WTC11 (cell line): Measurements from ENCODE around the gene CENPF. TPM values are rescaled to one million over a fixed set of nuclear protein-coding genes. Genes with fewer than 3 reads are reported as not detected.

Source experiments
- ATAC-seq: fragments of 200-7000 bp; cut with Tn5 transposase; 2 replicates; pipeline ENCODE4 v1.10.0; 2021; ENCODE audit warnings: mild to moderate bottlenecking, moderate library complexity
- CTCF ChIA-PET: fragments of 300-600 bp; sonication (Branson Sonifier 250); formaldehyde crosslinking; loops from one replicate; lab custom pipeline; 2021; ENCODE audit warnings: antibody characterized with exemption; lab: Charles Lee
- POLR2A ChIA-PET: fragments of 350-600 bp; sonication (Branson Sonifier 250); formaldehyde crosslinking; loops from one replicate; lab custom pipeline; 2021; ENCODE audit warnings: antibody characterized with exemption; lab: Charles Lee
- DNase-seq: peaks from one replicate; pipeline ENCODE4 v3.0.0; 2021; ENCODE audit warnings: low spot score
- H3K27ac Mint-ChIP-seq: 2 replicates; pipeline ENCODE4 v1.8.0; 2021; ENCODE audit warnings: mixed read lengths
- H3K27me3 Mint-ChIP-seq: 2 replicates; pipeline ENCODE4 v1.8.0; 2021; ENCODE audit warnings: low read depth, mild to moderate bottlenecking, moderate library complexity, mixed read lengths
- H3K36me3 Mint-ChIP-seq: 2 replicates; pipeline ENCODE4 v1.8.0; 2021; ENCODE audit warnings: mixed read lengths
- H3K4me1 Mint-ChIP-seq: 2 replicates; pipeline ENCODE4 v1.8.0; 2022; ENCODE audit warnings: mixed read lengths
- H3K4me3 Mint-ChIP-seq: 2 replicates; pipeline ENCODE4 v1.8.0; 2021; ENCODE audit warnings: mild to moderate bottlenecking, moderate library complexity, mixed read lengths
- H3K9me3 Mint-ChIP-seq: 2 replicates; pipeline ENCODE4 v1.8.0; 2021; ENCODE audit warnings: mixed read lengths
- ARID4B ChIP-seq: sonication (generic); formaldehyde crosslinking; IDR thresholded peaks from 2 replicates; pipeline ENCODE4 v1.8.0; 2023; ENCODE audit warnings: missing genetic modification reagents, mild to moderate bottlenecking, borderline replicate concordance
- ATF1 ChIP-seq: sonication (generic); formaldehyde crosslinking; IDR thresholded peaks from 2 replicates; pipeline ENCODE4 v1.8.1; 2023; ENCODE audit warnings: mild to moderate bottlenecking, moderate library complexity, missing genetic modification reagents
- CREM ChIP-seq: sonication (generic); formaldehyde crosslinking; IDR thresholded peaks from 2 replicates; pipeline ENCODE4 v1.8.1; 2022; ENCODE audit warnings: mild to moderate bottlenecking, missing genetic modification reagents, moderate library complexity
- E2F5 ChIP-seq: sonication (generic); formaldehyde crosslinking; IDR thresholded peaks from 2 replicates; pipeline ENCODE4 v1.8.1; 2022; ENCODE audit warnings: mild to moderate bottlenecking, moderate library complexity, missing genetic modification reagents
- ERG ChIP-seq: fragments of 250-450 bp; sonication (Bioruptor Pico); IDR thresholded peaks from 2 replicates; pipeline ENCODE4 v1.8.0; 2021; ENCODE audit warnings: mild to moderate bottlenecking
- ESRRA ChIP-seq: sonication (generic); formaldehyde crosslinking; IDR thresholded peaks from 2 replicates; pipeline ENCODE4 v1.8.1; 2022; ENCODE audit warnings: mild to moderate bottlenecking, missing genetic modification reagents, borderline replicate concordance
- ETV6 ChIP-seq: sonication (generic); formaldehyde crosslinking; IDR thresholded peaks from 2 replicates; pipeline ENCODE4 v1.8.1; 2022; ENCODE audit warnings: mild to moderate bottlenecking, missing genetic modification reagents
- FOXJ3 ChIP-seq: sonication (generic); formaldehyde crosslinking; IDR thresholded peaks from 2 replicates; pipeline ENCODE4 v1.9.0; 2021; ENCODE audit warnings: missing genetic modification reagents, mild to moderate bottlenecking, borderline replicate concordance
- FOXK1 ChIP-seq: sonication (generic); formaldehyde crosslinking; IDR thresholded peaks from 2 replicates; pipeline ENCODE4 v1.8.0; 2022; ENCODE audit warnings: mild to moderate bottlenecking, moderate library complexity, missing genetic modification reagents
- FOXP1 ChIP-seq: sonication (generic); formaldehyde crosslinking; IDR thresholded peaks from 2 replicates; pipeline ENCODE4 v1.8.0; 2022; ENCODE audit warnings: missing genetic modification reagents, mild to moderate bottlenecking, moderate library complexity, borderline replicate concordance
- IRF2 ChIP-seq: sonication (generic); formaldehyde crosslinking; IDR thresholded peaks from 2 replicates; pipeline ENCODE4 v1.8.0; 2022; ENCODE audit warnings: low read depth, missing genetic modification reagents, borderline replicate concordance
- JUN ChIP-seq: sonication (generic); formaldehyde crosslinking; IDR thresholded peaks from 2 replicates; pipeline ENCODE4 v1.8.0; 2023; ENCODE audit warnings: mild to moderate bottlenecking, missing genetic modification reagents
- NFYB ChIP-seq: sonication (generic); formaldehyde crosslinking; conservative IDR thresholded peaks from 2 replicates; pipeline ENCODE4 v1.8.0; 2022; ENCODE audit warnings: low read depth, missing genetic modification reagents
- TEAD1 ChIP-seq: sonication (generic); formaldehyde crosslinking; IDR thresholded peaks from 2 replicates; pipeline ENCODE4 v1.8.0; 2022; ENCODE audit warnings: mild to moderate bottlenecking, missing genetic modification reagents
- ZNF138 ChIP-seq: sonication (generic); formaldehyde crosslinking; conservative IDR thresholded peaks from 2 replicates; pipeline ENCODE4 v1.8.1; 2022; ENCODE audit warnings: mild to moderate bottlenecking, moderate library complexity, missing genetic modification reagents
- ZNF396 ChIP-seq: fragments of 250-450 bp; sonication (Bioruptor Pico); IDR thresholded peaks from 2 replicates; pipeline ENCODE4 v1.8.0; 2021; ENCODE audit warnings: mild to moderate bottlenecking, moderate library complexity, borderline replicate concordance
- total RNA-seq: library from RNA; stranded (reverse); gene quantifications from 3 replicates; pipeline ENCODE4 v1.2.3, GENCODE V29; 2021
- TF ChIP-seq, protein P1 (sequence below): sonication (generic); formaldehyde crosslinking; IDR thresholded peaks from 2 replicates; pipeline ENCODE4 v1.8.0; 2023; ENCODE audit warnings: missing genetic modification reagents
- TF ChIP-seq, protein P2 (sequence below): fragments of 250-450 bp; sonication (Bioruptor Pico); IDR thresholded peaks from 2 replicates; pipeline ENCODE4 v1.9.0; 2021; ENCODE audit warnings: mild to moderate bottlenecking, borderline replicate concordance
- TF ChIP-seq, protein P3 (sequence below): sonication (generic); formaldehyde crosslinking; IDR thresholded peaks from 2 replicates; pipeline ENCODE4 v1.8.0; 2022; ENCODE audit warnings: mild to moderate bottlenecking, missing genetic modification reagents
- TF ChIP-seq, protein P4 (sequence below): fragments of 200-600 bp; IDR thresholded peaks from 2 replicates; pipeline ENCODE4 v1.8.0; 2022; ENCODE audit warnings: antibody characterized with exemption

CENPF gene
- total RNA-seq, 1 experiment from 2014 or later, result 166 TPM

GRCh38 chr1:214567481-214567980, 35.5 kb upstream of the CENPF start:
- ATAC-seq, result no peak
- Mint-ChIP-seq H3K36me3 (no peaks in the 10 kb centered on the region), H3K4me1 (no peaks in the 10 kb centered on the region), H3K9me3 (no peaks in the 10 kb centered on the region), H3K4me3 (no peak overlapping the region), H3K27me3 (no peaks in the 10 kb centered on the region), H3K27ac (no peak overlapping the region)
- CTCF ChIA-PET, result interaction anchor here (0.9 kb wide), 1 partner anchor 16 kb away, joined by 3 read pairs; the partner anchor contains the start of gene PTPN14
- TF ChIP-seq ZNF396 (CRISPR knock-in tag) (no peak), ZNF138 (CRISPR knock-in tag) (no peak), FOXP1 (CRISPR knock-in tag) (no peak), ERG (CRISPR knock-in tag) (no peak), TEAD1 (CRISPR knock-in tag) (no peak), E2F5 (CRISPR knock-in tag) (no peak), ETV6 (no peak), ATF1 (no peak), ESRRA (no peak), FOXK1 (CRISPR knock-in tag) (no peak), JUN (CRISPR knock-in tag) (no peak)
- TF ChIP-seq, protein P1, sequence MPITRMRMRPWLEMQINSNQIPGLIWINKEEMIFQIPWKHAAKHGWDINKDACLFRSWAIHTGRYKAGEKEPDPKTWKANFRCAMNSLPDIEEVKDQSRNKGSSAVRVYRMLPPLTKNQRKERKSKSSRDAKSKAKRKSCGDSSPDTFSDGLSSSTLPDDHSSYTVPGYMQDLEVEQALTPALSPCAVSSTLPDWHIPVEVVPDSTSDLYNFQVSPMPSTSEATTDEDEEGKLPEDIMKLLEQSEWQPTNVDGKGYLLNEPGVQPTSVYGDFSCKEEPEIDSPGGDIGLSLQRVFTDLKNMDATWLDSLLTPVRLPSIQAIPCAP (CRISPR knock-in tag), result no peak
- TF ChIP-seq, protein P2, sequence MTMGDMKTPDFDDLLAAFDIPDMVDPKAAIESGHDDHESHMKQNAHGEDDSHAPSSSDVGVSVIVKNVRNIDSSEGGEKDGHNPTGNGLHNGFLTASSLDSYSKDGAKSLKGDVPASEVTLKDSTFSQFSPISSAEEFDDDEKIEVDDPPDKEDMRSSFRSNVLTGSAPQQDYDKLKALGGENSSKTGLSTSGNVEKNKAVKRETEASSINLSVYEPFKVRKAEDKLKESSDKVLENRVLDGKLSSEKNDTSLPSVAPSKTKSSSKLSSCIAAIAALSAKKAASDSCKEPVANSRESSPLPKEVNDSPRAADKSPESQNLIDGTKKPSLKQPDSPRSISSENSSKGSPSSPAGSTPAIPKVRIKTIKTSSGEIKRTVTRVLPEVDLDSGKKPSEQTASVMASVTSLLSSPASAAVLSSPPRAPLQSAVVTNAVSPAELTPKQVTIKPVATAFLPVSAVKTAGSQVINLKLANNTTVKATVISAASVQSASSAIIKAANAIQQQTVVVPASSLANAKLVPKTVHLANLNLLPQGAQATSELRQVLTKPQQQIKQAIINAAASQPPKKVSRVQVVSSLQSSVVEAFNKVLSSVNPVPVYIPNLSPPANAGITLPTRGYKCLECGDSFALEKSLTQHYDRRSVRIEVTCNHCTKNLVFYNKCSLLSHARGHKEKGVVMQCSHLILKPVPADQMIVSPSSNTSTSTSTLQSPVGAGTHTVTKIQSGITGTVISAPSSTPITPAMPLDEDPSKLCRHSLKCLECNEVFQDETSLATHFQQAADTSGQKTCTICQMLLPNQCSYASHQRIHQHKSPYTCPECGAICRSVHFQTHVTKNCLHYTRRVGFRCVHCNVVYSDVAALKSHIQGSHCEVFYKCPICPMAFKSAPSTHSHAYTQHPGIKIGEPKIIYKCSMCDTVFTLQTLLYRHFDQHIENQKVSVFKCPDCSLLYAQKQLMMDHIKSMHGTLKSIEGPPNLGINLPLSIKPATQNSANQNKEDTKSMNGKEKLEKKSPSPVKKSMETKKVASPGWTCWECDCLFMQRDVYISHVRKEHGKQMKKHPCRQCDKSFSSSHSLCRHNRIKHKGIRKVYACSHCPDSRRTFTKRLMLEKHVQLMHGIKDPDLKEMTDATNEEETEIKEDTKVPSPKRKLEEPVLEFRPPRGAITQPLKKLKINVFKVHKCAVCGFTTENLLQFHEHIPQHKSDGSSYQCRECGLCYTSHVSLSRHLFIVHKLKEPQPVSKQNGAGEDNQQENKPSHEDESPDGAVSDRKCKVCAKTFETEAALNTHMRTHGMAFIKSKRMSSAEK, result no peak
- TF ChIP-seq, protein P3, sequence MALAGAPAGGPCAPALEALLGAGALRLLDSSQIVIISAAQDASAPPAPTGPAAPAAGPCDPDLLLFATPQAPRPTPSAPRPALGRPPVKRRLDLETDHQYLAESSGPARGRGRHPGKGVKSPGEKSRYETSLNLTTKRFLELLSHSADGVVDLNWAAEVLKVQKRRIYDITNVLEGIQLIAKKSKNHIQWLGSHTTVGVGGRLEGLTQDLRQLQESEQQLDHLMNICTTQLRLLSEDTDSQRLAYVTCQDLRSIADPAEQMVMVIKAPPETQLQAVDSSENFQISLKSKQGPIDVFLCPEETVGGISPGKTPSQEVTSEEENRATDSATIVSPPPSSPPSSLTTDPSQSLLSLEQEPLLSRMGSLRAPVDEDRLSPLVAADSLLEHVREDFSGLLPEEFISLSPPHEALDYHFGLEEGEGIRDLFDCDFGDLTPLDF (CRISPR knock-in tag), result no peak
- TF ChIP-seq, protein P4, sequence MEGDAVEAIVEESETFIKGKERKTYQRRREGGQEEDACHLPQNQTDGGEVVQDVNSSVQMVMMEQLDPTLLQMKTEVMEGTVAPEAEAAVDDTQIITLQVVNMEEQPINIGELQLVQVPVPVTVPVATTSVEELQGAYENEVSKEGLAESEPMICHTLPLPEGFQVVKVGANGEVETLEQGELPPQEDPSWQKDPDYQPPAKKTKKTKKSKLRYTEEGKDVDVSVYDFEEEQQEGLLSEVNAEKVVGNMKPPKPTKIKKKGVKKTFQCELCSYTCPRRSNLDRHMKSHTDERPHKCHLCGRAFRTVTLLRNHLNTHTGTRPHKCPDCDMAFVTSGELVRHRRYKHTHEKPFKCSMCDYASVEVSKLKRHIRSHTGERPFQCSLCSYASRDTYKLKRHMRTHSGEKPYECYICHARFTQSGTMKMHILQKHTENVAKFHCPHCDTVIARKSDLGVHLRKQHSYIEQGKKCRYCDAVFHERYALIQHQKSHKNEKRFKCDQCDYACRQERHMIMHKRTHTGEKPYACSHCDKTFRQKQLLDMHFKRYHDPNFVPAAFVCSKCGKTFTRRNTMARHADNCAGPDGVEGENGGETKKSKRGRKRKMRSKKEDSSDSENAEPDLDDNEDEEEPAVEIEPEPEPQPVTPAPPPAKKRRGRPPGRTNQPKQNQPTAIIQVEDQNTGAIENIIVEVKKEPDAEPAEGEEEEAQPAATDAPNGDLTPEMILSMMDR, result no peak
- POLR2A ChIA-PET, result interaction anchor here (0.9 kb wide), 1 partner anchor 16 kb away, joined by 3 read pairs; the partner anchor contains the start of gene PTPN14
- DNase-seq, result no peak

DNA sequence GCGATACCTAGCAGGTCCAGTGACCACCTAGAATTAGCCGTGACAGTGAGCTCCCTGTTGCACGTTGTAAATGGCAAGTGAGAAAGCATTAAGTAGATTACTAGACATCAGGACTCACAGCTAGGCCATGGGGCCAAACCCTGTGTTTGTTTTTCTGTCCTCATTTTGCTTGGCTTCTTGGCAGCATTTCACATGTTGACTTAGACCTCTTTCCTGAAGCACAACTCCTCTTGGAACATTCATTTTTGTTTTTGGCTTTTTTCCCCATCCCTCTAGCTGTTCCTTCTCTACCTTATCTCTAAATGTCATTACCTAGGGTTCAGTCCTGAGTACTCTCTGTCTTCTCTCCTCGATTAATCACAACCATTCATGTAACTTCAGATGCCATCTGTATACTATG, 34.7 kb upstream of the CENPF start:
- Mint-ChIP-seq H3K27me3 (no peaks in the 10 kb centered on the region), H3K9me3 (no peaks in the 10 kb centered on the region), H3K36me3 (no peaks in the 10 kb centered on the region), H3K4me3 (no peak overlapping the region), H3K27ac (no peak overlapping the region; the same call in 1 of the 2 replicates), H3K4me1 (no peaks in the 10 kb centered on the region)
- TF ChIP-seq JUN (CRISPR knock-in tag) (no peak), ARID4B (CRISPR knock-in tag) (no peak), NFYB (CRISPR knock-in tag) (no peak), CREM (CRISPR knock-in tag) (no peak), FOXJ3 (CRISPR knock-in tag) (no peak), IRF2 (CRISPR knock-in tag) (no peak), ESRRA (no peak)
- ATAC-seq (no peak), DNase-seq (no peak)
- ChIA-PET CTCF (interaction anchor here (0.7 to 0.9 kb wide), 2 partner anchors 17 to 240 kb away, joined by 3 read pairs; no protein-coding TSS in a partner anchor), POLR2A (no interaction called here)
